Activated CD8-positive, alpha-beta memory T cell treated with anti-CD3 and anti-CD28 coated beads for 4 hours (primary cell): ENCODE data around the gene NKTR.
A peak's percentile ranks its signal among the peaks of the same experiment; 100 is the strongest.
"Not testable (repeated sequence)": the region's sequence is repeated elsewhere in the genome, so short reads cannot be mapped to it uniquely, and the experiment has no call there.

Experiments
- DNase-seq, 2 donors: peaks; one replicate each; pipeline ENCODE4 v3.0.0-alpha.2; 2020; ENCODE audit warnings: low read depth in 2 of 2

NKTR gene

DNA sequence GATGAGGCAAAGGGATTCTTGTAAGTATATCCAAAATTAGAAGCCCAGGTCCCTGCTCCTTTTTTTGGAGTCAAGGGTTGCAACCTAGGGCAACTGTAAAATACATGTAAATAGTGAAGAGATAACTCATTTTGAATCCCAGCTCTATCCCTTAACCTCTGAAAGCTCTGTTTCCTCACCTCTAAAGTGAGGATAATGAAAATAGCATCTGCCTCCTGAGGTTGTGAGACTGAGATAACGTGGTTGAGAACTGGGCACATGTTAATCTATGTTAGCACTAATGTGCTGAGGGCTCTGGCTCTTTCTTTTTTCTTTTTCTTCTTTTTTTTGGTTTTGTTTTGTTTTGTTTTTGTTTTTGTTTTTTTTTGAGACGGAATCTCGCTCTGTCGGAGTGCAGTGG lies 4.8 kb upstream of the NKTR start:
- no peak for DNase-seq

- DNase-seq = not testable (repeated sequence)
These were observed 3.4 kb upstream of the NKTR start for GRCh38 chr3:42597098-42597497.

GRCh38 chr3:42600958-42601675 lies 631 bp downstream of the NKTR start:
- DNase-seq = peak in 1 of 2 donors; percentile 19

GRCh38 chr3:42601896-42602581 lies 1.6 kb downstream of the NKTR start:
- no peak for DNase-seq

- no peak for DNase-seq
These were observed 2.5 kb downstream of the NKTR start for GRCh38 chr3:42602961-42603360.

DNA sequence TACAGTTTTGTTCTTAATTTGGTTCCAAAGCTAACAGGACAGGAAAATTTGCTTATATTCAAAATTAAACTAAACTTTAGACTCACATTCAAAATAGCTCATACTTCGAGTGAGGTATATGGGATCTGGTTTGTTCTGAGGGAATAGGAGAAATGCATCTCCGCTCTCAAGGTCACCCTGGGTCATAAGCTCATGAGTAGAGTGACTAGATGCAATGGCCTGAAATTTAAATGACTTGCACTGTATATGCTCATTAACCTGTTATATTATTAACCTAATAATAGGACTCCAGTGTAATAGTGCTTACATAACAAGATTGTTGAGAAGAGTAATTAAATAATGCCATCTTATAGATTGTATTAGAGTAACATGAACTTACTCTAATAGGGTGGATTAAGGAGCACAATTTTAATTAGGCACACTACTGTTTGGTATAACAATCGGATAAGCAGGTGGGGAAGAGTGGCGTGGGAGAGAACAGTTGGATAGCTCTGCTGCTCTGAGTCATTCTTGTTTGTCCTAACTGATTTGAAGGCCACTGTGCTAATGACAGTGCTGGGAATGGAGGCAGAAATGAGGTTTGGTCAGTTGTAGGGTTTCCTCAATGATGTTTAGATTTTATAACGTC lies 5.2 kb downstream of the NKTR start:
- DNase-seq = no peak

DNA sequence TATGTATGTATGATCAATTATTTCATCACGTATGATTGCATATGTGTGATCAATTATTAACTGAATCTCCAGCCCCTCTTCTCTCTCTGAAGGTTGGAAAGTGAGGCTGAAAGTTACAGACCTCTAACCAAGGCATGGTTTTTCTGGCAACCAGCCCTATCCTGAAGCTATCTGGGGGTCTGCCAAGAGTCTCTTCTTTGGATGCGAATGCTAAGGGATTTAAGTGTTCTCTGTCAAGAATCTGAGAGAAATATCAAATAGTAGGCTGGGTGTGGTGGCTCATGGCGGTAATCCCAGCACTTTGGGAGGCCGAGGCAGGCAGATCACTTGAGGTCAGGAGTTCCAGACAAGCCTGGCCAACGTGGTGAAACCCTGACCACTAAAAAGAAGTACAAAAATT lies 8.1 kb downstream of the NKTR start:
- no peak for DNase-seq

- no peak for DNase-seq
These were observed 10.5 kb downstream of the NKTR start for GRCh38 chr3:42610976-42611375.

- DNase-seq = no peak
These were observed 11.7 kb downstream of the NKTR start for GRCh38 chr3:42612217-42612616.

DNA sequence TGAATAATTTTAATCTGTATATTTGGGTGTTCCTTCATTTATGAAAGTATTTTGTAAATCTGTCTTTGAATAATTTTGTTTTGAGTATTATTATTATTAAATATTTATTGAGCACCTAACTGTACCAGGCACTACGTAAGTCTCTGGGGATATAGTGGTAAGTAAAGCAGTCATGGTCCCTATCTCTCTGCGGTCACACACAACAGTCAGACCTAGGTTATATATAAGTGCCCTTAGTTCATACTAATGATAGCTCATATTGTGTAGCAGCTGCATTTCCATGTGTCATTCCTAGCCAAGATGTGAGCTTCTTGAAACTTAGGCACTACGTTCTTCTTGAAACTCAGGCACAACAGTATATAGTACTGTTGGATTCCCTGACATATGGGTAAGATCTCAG lies 12.4 kb downstream of the NKTR start:
- no peak for DNase-seq

GRCh38 chr3:42613462-42613861 lies 13.0 kb downstream of the NKTR start:
- DNase-seq = no peak

- DNase-seq = no peak
These were observed 31.1 kb downstream of the NKTR start for GRCh38 chr3:42631620-42632019.

GRCh38 chr3:42632146-42632545 lies 31.7 kb downstream of the NKTR start:
- DNase-seq = no peak

DNA sequence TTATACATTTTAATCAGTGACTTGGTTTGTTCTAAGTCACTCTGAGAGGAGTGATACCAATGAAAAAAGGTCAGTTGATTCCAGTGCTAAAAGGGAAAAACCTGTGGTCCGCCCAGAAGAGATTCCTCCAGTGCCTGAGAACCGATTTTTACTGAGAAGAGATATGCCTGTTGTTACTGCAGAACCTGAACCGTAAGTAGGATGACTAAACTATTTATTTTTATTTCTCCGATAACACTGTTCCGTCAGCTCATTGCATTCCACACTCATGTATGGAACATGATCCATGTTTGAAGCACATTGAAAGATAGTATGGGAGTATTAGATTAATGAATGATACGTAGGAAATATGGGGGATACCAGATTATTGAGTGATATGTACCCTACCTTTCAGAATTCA lies 33.1 kb downstream of the NKTR start:
- DNase-seq = no peak

DNA sequence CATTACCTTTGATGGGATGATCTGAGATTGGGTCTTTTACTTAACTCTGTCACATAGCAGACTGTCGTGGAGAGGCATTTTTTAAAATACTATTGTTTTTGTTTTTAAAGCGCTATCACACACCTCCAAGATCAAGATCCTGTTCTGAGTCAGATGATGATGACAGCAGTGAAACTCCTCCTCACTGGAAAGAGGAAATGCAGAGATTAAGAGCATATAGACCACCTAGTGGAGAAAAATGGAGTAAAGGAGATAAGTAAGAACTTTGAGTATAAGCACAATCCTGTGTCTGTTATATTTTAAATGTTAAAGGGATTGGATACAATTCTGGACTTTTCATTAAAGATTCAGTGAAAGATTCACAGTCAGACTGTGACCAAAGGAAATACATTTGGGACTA lies 34.6 kb downstream of the NKTR start:
- DNase-seq = no peak

- DNase-seq = no peak
These were observed 36.5 kb downstream of the NKTR start for GRCh38 chr3:42637001-42637400.

GRCh38 chr3:42638339-42638842 lies 37.9 kb downstream of the NKTR start:
- DNase-seq = no peak

- no peak for DNase-seq
These were observed 38.7 kb downstream of the NKTR start for GRCh38 chr3:42639192-42639591.

- no peak for DNase-seq
These were observed 39.6 kb downstream of the NKTR start for GRCh38 chr3:42640129-42640528.

- DNase-seq = no peak
These were observed 40.4 kb downstream of the NKTR start for GRCh38 chr3:42640771-42641370.

DNA sequence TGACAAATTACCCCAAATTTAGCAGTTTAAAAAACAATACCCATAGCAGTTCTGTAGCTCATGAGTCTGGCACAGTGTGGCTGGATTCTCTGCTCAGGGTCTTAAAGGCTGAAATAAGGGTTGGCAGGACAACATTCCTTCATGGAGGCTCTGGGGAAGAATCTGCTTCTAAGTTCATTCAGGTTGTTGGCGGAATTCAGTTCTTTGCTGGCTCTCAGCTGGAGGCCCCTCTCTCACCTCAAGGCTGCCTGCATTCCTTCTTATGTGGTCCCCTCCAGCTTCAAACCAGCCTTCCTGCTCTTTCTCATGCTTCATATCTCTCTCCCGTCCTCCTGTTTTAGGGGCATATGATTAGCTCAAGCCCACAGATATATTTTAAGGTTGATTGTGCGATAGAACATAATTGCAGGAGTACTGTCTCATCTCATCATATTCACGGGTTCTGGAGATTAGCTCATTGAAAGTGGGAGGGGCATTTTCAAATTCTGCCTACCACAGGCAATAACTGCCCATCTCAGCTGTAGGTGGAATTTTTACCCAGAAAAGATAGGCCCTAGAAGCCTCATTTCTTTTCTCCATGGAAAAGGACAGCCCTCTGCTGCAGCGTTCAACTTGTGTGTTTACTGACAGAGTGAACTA lies 47.5 kb downstream of the NKTR start:
- no peak for DNase-seq

DNA sequence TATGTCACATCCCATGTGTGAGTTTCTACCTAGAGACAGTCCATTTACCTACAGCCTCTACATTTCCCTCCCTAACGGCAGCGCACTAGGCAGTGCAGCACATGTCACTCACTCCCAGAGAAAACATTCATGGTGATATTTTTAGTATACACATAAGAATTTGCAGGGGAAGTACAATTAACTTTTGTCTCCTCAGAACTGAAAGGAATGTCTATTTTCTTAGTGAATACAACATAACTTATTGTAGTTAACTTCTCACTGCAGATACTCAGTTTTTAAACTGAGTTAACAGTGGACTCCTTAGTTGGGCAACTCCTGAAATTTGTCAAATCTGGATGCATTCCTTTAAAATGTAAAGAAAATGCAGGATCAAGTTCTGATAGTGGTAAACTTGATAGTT lies 48.5 kb downstream of the NKTR start:
- no peak for DNase-seq
